Kidney epithelial cell (primary cell): Measurements from ENCODE around the gene WNT7B. TPM values are rescaled to one million over a fixed set of nuclear protein-coding genes. Genes with fewer than 3 reads are reported as not detected.

Experiments
- DNase-seq: peaks from one replicate; pipeline ENCODE4 v3.0.0-alpha.2; 2010; ENCODE audit warnings: low read depth
- H3K27me3 ChIP-seq: 2 replicates; pipeline ENCODE4 v1.6.0; 2011; ENCODE audit warnings: low read length; ENCODE audit not compliant: control insufficient read depth, insufficient read depth
- H3K36me3 ChIP-seq: 2 replicates; pipeline ENCODE4 v1.5.1; 2011; ENCODE audit warnings: low read length; ENCODE audit not compliant: control insufficient read depth, insufficient read depth
- H3K4me3 ChIP-seq: 2 replicates; pipeline ENCODE4 v1.5.1; 2011; ENCODE audit warnings: low read depth, mild to moderate bottlenecking, control low read depth, low read length
- total RNA-seq: library from RNA; depleted of rRNA; stranded (reverse); fragments of >200 nt; gene quantifications from 2 replicates; pipeline ENCODE4 v1.2.3, GENCODE V29; 2015
- TF ChIP-seq, protein P1 (sequence below): IDR thresholded peaks from 2 replicates; pipeline ENCODE4 v1.5.1; 2011; ENCODE audit warnings: mild to moderate bottlenecking, moderate library complexity, low read length, control low read depth, inconsistent platforms; ENCODE audit not compliant: insufficient read depth, poor library complexity, severe bottlenecking

The WNT7B gene
- total RNA-seq, 1 donor from 2014 or later = 15.3 TPM

DNA sequence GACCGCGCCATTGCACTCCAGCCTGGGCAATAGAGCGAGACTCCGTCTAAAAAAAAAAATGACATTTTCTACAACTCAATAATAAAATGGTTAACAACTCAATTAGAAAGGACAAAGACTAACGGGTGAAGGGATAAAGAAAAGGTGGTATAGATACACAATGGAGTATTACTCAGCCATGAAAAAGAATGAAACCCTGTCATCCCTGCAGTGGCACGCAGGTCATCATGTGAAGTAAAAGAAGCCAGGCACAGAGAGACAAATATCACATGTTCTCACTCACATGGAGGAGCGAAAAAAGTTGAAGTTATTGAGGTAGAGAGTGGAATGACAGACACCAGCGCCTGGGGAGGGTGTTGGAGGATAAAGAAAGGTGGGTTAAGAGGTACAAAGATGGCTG lies 39.0 kb downstream of the WNT7B start:
- no peak for DNase-seq
- Histone ChIP-seq H3K36me3 (no peaks in the 10 kb centered on the region), H3K4me3 (no peak overlapping the region), H3K27me3 (no peaks in the 10 kb centered on the region)
- TF ChIP-seq, protein P1, sequence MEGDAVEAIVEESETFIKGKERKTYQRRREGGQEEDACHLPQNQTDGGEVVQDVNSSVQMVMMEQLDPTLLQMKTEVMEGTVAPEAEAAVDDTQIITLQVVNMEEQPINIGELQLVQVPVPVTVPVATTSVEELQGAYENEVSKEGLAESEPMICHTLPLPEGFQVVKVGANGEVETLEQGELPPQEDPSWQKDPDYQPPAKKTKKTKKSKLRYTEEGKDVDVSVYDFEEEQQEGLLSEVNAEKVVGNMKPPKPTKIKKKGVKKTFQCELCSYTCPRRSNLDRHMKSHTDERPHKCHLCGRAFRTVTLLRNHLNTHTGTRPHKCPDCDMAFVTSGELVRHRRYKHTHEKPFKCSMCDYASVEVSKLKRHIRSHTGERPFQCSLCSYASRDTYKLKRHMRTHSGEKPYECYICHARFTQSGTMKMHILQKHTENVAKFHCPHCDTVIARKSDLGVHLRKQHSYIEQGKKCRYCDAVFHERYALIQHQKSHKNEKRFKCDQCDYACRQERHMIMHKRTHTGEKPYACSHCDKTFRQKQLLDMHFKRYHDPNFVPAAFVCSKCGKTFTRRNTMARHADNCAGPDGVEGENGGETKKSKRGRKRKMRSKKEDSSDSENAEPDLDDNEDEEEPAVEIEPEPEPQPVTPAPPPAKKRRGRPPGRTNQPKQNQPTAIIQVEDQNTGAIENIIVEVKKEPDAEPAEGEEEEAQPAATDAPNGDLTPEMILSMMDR = no peak

DNA sequence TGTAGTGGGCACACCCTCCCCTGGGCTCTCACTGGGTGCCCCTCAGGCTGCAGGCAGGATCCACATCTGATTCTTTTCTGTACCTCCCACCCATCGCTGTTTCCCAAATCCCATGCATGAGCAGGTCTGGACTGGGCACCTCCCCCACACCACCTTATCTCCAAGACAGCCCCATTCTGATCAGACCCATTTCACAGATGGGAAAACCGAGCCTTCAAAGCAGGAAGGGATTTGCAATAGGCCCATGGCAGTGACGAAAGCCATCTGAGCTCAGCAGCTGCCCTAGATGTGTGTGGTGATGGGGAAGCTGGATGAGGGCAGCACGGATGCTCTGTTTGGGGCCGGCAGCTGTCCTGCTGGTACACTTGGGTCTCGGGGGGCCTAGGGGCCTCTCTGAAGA lies 41.4 kb downstream of the WNT7B start:
- Histone ChIP-seq H3K36me3 (no peaks in the 10 kb centered on the region), H3K4me3 (no peak overlapping the region), H3K27me3 (no peaks in the 10 kb centered on the region)
- TF ChIP-seq, protein P1 = no peak
- no peak for DNase-seq

DNA sequence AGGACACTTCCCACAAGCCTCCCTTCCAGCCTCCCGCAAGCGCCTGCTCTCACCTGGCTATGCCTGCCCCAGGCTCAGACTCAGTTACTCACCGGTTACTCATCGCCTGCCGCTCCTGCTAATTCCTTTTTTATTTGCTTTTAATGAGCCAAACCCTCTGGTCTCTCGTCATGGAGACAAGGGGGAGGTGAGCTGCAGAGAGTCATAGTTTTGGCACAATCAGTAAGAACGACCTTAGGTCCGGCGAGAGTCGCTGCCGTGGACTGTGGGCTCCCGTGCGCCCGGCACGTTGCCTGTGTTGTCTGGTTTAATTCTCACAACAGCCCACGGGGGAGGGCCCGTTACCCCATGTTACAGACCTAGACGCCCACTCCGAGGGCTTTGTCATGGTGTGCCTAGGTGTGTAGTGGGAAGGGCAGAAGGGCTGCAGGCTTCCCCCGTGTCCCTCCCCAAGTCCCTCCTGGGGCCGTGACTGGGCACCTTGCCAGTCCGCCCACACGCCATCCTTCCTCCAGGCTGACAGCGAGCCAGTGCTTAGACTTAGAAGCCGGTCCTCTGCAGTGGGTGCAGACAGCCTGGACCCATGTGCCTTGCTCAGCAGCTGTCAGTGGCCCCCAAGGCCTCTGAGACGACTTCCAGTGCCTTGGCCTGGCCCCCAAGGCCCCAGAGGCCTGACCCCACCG lies 42.2 kb downstream of the WNT7B start:
- DNase-seq = peak; percentile 95
- no peaks in the 10 kb centered on the region for H3K27me3 ChIP-seq
- H3K4me3 ChIP-seq = no peak overlapping the region
- H3K36me3 ChIP-seq = no peaks in the 10 kb centered on the region
- TF ChIP-seq, protein P1 = no peak

DNA sequence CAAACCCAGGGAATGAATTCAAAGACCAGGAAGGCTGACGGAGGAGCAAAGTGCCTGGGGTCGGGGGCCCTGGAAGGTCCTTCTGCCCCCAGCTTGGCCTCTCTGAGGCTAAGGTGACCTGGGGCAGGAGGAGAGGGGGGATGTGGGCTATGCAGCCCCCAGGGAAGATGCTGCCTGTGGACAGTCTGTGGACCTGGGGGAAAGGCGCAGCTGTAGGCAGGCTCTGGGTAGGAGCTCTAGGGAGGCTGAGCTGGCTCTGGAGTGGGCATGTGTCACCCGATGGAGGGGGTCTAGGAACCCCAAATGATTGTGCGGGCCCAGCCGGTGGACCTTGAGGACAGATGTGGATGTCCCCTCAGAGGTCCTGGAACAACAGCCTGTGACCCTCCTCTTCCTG lies 42.8 kb downstream of the WNT7B start:
- H3K36me3 ChIP-seq = no peaks in the 10 kb centered on the region
- no peak overlapping the region for H3K4me3 ChIP-seq
- no peaks in the 10 kb centered on the region for H3K27me3 ChIP-seq

DNA sequence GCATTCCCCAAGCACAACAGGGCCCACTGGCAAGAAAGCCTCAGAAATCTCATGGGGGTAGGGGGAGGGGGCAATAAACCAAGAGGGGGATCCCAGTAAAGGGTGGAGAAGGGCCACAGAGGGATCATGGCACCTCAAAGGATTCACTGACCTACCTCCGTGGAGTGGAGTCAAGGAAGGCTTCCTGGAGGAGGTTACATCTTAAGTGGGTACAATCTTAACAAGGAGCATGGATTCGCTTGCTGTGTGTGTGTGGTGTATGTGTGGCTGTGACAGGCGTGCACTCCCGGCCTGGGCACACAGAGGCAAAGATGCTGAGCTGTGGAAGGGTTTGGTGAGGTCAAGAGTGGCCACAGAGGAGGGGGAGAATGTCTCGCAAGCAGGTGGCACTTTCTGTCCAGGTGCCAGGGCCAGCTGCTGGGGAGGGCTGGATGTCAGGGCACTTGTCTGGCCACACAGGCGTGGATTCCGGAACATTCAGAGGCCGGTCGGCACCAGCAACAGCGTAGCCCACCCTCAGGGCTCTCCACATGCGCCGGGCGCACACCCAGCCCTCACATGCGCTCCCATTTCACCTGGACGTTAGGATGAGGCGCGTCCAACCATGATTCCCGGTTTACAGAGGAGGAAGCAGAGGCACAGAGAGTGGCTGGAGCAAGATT lies 43.3 kb downstream of the WNT7B start:
- no peaks in the 10 kb centered on the region for H3K36me3 ChIP-seq
- TF ChIP-seq, protein P1 = no peak
- no peak for DNase-seq
- no peak overlapping the region for H3K4me3 ChIP-seq
- H3K27me3 ChIP-seq = no peaks in the 10 kb centered on the region

More for the DNA sequence above, 42.8 kb downstream of the WNT7B start:
- TF ChIP-seq, protein P1 = no peak
- no peak for DNase-seq
